22Rv1 (cell line): ENCODE results near the gene HMGN3.

ENCODE experiments used
- ZFX ChIP-seq: fragments of 450-650 bp; IDR thresholded peaks from 2 replicates; pipeline ENCODE4 v1.6.1; 2017; ENCODE audit warnings: antibody characterized with exemption, borderline replicate concordance
- TF ChIP-seq, protein P1 (sequence below): fragments of 450-650 bp; IDR thresholded peaks from 2 replicates; pipeline ENCODE4 v1.5.1; 2017; ENCODE audit warnings: mild to moderate bottlenecking

DNA sequence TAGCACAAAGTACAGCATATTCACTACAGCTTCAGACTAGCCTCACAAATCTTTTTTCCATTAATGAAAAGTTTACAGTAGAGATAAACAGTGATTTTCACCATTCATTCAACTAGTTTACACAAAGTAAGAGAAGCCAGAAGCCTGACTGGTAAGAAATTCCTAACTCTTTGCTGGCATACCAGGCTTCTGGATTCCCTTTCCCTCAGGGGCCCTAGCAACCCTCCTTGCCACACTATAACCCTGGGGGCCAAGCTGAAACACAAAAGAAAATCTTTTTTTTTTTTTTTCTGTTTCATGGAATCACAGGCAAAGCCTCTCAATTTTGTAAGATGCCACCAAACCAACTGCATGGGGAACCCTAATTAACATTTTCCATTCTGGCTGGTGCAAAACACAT, 28.9 kb upstream of the HMGN3 start:
- TF ChIP-seq, protein P1, sequence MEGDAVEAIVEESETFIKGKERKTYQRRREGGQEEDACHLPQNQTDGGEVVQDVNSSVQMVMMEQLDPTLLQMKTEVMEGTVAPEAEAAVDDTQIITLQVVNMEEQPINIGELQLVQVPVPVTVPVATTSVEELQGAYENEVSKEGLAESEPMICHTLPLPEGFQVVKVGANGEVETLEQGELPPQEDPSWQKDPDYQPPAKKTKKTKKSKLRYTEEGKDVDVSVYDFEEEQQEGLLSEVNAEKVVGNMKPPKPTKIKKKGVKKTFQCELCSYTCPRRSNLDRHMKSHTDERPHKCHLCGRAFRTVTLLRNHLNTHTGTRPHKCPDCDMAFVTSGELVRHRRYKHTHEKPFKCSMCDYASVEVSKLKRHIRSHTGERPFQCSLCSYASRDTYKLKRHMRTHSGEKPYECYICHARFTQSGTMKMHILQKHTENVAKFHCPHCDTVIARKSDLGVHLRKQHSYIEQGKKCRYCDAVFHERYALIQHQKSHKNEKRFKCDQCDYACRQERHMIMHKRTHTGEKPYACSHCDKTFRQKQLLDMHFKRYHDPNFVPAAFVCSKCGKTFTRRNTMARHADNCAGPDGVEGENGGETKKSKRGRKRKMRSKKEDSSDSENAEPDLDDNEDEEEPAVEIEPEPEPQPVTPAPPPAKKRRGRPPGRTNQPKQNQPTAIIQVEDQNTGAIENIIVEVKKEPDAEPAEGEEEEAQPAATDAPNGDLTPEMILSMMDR: no peak
- no peak for TF ChIP-seq ZFX
